Endometrium (tissue), 2 donors: ENCODE measurements around the gene COL18A1.
"Not testable (repeated sequence)": the region's sequence is repeated elsewhere in the genome, so short reads cannot be mapped to it uniquely, and the experiment has no call there.

Experiments used
- FAIRE-seq: peaks from 2 replicates; lab custom pipeline; 2012; peaks lifted over from hg19 to GRCh38; lab: Jason Lieb, UNC
- donor health status: control.
- donor health status: control.

COL18A1 gene

DNA sequence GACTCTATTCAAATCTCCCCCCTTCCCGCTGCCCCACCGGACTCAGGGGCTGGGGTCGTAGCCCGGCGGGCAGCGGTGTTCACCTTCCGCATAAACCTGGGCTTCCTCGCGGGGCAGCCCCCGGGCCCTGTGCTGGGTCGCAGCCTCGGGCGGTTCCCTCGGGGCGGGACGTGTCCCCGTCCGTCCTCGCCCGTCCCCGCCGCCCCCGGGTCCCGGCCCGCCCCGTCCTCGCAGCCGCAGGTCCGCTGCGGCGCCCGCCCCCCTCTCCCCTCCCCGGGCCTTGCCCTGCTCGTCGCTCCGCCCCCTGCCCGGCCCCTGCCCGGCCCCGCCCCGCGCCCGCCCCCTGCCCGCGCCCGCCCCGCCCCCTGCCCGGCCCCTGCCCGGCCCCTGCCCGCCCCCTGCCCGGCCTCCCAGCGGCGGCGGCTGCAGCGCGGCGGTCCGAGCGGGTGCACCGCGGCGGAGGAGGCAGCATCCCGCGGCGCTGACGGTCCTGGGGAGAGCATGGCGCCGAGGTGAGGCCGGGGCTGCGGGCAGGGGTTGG lies at the start of gene COL18A1:
TSS of gene COL18A1 (plus strand) at position 436 of the 541 bp plus-strand sequence. CDS start at position 502, 66 bp downstream.
- no peak for FAIRE-seq

DNA sequence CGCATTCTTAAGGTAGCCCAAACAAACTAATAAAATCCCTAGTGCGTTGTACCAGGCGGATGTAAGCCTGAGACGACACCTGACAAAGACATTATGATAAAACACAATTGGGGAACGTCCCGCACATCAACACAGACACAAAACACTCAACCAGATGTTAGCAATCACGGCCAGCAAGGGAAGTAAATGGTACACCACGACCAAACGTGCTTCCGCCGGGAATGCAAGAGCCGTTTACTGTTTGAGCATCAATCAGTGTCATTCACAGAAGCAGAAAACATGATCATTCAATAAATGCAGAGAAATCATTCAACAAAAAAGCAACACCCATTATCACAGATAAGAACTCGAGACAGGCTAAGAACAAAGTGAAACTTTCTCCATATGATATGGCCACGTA lies 49.4 kb upstream of the COL18A1 start:
- FAIRE-seq, result no peak

DNA sequence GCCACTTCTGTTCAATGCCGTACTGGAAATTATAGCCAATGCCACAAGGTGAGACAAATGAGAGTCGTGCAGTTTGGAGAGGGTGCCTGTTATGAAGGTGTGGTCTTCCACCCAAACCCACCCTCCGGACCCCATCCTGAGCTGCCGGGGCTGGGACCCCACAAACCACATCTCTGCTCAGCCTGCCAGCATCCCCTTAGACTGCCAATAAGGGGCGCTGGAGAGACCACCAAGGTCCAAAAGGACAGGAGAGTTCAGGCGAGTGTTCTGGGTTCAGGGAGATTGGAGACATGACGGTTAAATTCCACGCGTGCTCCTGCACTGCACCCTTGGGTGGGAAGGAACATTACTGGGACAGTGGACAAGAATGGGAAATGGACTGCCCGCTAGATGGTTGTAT lies 48.7 kb upstream of the COL18A1 start:
- no peak for FAIRE-seq

DNA sequence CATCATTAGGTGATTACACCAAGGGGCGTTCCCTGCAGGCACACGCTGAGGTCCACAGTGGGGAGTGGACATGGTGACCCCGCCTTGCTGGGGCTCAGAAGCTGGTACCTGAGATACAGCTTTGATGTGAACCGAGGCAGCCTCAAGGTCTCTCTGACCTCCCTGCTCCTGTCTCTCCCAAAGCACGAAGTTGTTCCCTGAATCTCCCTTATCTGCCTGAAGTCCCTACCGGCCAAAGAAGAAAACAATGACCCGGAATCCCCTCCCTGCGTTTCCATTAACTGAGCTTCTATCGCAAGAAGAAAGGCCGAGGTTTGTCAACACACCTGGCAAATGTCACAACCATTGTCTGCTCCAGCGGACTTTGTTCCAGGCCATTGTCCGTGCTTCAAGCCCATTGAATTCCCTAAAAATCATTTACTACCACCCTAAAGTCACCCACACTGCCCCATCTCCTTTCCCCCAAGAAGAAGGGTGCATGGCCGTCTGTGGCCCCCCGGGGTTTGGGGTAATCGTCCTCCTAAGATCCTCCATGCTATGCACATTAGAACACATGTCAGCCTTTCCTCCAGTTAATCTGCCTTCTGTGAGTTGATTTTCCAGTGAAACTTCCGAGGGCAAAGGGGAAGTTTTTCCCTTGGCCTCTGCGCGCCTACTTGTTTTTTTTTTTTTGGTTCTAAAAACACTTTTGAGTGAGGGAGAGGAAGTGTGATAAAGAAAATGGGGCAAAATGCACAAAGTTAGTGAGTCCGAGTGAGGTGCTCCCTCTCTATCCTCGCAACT lies 48.1 kb upstream of the COL18A1 start:
- FAIRE-seq, result no peak

DNA sequence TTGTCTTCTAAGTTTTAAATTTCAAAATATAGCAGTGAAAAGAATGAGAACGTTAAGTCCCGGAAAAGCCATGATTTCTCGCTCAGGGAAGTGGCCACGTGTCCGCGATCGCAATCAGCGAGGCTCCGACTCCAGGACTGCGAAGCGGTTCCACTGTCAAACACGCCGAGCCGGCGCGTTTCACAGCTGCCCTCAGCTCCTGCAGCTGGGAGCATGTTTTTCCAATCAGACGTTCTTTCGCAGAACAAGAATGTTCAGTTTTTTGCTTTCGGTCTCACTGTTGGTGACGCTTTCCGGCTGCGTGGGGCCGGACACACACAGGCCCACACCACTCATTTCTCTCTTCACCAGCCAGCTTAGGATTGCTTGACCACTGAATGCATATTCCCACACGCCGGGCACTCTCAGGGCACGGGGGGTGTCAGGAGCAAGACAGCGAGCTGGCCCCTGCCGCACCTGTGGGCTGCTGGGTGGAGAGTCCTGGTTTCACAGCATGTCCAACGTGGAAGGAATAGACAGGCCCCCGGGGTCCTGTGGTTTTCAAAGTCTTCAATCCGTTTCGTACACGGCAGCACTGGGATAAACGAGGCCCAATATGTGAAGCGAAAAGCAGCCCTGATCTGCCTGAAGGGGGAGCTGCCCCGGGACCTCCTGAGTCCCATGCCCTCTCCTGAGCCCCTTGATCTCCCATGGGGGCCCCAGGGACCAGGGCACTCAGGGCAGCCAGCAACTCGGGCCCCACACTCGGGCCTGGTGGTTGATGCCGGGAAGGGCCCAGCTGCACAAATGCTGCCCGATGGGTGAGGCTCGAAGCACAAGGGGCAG lies 47.3 kb upstream of the COL18A1 start:
- FAIRE-seq, result no peak

DNA sequence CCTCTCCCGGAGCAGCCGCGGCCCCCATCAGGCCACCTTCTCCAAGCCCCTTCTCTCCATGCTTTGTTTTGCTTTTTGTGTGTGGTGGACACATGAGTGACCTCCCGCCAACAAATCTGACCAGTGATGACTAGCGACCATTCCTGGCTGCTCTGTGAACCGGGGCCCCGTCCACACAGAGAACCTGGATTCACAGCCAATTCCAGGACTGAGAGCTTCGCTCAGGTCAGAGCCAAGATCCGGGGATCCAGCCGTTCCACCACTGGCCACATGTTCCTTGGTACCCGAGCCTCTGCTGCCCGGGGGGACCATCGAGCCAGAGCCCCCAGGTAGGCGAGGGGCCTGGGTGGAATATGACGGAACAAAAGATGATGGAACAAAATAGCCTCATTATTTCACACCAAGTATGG lies 46.7 kb upstream of the COL18A1 start:
- no peak for FAIRE-seq

DNA sequence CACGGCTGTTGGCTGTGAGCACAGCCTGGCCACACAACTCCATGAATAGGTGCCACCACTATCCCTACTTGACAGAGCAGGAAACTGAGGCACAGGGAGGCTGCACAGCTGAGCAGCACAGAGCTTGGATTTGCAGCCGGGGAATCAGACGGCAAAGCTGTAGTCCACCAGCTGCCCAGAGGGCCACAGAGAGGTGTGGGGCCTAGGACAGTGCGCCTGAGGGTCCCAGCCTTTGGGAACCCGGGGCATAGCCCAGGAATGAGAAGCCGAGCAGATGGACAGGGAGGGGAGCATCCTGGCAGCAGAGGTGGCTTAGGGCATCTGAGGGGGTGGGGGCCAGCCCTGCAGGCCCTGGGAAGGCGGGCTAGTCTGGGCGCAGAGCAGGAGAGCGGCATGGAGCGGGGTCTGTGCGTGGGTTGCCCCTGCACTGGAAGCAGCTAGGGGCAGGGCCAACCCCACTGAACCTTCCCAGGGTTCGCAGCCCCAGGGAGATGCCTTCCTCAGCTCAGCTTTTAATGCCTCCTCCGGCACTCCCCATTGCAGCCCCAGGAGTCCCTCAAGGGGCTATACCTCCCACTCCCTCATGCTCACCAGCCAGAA lies 46.2 kb upstream of the COL18A1 start:
- no peak for FAIRE-seq

DNA sequence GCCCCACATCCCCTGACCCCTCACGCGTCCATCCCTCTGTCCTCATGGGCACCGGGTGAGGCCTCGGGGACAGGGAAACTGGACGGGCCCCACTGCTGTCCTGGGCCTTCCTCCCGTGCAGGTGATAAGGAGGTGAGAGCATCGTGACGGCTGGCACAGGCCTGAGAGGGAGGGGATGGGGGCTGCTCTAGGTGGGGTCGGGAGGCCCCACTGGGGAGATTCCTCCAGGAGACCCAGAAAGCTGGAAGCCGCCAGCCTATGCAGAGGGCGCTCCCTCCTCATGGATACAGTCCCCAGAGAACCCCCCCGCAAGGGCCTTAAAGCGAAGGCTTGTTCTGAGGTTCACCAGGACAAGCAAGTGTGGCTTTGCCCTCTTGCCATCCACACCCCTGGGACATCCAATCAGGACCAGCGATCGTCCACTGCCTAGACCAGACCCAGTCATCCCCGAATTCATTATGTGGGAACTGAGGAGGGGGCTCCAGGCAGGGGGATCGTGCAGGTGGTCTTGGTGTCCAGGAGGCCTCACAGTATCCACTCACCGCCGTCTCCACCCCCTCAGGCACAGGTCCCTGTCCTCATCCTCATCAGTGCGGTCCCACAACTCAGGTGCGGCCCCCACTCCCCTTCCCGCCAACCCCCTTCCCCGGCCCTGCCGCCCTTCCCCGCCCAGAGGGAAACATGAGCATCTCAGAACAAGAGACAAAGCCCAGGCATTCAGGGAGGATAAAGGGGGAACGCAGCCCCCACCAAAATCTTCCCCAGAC lies 45.3 kb upstream of the COL18A1 start:
- no peak for FAIRE-seq

DNA sequence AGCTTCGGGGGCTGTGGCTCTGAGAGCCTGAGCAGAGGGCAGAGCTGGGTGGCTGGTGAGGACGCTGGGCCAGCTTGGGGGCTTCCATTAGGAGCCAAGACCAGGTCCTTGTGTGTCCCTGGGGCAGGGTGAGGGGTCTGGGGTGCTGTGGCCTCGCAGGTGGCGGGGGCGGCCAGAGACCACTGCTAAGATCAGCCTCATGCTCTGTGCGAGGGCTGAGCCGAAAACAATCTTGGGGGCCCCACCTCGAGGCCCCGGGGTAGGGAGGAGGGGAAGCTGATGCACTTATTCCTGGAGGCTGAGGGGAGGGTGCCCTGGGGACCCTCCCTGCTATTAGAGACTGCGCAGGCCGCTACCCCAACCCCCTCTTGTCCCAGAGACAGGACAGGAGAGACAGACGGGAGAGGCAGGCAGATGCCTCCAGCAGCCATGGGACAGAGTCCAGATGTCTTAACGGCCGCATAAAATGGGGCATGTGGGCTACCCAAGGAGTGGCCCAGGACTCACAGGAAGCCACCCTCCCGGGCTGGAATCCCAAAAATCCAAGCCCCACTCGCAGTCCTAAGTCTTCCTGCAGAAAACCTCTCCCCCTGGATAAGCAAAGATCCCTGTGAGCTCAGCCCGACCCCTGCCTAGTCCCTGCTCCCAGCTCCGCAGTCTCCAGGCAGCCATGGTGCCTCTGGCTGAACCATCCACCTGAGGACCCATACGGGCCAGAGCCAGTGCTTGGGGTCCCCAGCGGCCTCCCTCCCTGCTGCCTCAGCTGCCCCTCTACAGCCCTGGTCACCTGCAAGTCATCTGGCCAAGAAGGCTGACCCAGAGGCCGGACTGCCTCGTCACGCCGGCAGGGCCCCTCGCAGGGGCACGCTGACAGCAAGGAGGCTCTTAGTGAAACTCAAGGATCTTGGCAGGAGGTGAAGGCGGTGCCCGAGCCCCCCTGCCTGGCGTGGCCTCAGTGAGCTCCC lies 43.6 kb upstream of the COL18A1 start:
- no peak for FAIRE-seq

DNA sequence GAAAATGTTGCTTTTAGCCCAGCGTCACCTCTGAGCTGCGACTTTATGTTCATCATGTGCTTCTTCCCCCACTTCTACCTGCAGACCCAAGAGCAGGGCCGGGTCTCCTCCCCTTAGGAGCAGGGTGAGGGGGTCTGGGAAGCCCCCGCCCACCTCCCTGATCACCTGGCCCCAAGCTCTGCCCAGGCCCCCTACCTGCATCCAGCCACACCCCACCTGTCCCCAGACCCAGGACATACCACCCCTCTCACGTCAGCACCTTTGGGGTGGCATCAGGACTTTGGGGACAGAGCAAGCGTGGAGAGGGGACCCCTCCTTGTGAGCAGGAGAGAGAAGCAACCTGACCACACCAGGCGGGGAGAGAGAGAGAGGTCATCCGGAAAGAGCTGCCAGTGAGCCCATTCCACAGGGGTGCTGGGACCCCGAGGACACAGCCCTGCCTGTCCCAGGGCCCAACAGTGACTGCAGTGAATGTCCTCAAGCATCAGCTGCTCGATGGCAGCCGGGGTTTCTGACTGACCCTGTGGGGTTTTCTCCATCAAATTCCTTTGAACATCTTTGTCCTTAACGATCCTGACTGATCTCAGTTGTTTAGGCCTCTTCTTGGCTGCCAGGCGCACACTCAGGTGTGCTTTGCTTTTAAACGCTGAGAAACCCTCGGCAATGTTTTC lies 42.8 kb upstream of the COL18A1 start:
- FAIRE-seq, result no peak

DNA sequence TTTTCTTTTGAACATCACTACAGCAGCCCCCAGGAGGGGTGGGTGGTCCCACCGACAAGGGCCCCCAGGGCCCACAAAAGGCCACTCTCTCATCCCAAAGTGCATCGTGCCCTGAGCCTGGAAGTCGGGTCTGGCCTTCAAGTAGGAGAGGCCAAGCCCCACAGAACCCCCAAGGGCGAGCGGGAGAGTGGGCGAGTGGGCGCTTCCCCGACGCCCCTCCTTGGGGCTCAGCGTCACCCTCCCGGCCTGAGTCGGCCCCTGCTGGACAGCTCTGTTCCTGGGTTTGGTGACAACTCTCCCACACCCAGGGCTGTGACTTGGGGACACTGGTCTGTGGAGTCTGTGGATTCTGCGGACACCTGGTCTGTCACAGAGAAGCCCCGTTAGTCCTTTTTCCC lies 42.2 kb upstream of the COL18A1 start:
- no peak for FAIRE-seq

DNA sequence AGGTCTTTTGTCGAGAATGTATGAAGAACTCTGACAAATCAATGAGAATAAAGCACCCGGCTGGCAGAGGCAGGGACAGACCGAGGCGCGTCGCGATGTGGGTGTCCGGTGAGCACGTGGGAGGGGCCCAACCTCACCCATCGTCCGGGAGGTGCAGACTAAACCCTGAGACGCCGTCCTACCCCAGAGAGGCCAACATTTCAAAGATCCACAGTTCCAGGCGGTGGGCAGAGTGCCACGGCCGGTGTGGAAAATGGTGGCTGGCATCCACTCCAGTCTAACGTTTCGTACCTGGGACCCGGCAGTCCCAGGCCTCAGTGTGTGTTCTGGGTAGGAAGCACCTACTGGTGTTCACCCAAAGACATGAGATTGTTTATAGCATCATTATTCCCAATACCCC lies 41.7 kb upstream of the COL18A1 start:
- FAIRE-seq, result not testable (repeated sequence)

DNA sequence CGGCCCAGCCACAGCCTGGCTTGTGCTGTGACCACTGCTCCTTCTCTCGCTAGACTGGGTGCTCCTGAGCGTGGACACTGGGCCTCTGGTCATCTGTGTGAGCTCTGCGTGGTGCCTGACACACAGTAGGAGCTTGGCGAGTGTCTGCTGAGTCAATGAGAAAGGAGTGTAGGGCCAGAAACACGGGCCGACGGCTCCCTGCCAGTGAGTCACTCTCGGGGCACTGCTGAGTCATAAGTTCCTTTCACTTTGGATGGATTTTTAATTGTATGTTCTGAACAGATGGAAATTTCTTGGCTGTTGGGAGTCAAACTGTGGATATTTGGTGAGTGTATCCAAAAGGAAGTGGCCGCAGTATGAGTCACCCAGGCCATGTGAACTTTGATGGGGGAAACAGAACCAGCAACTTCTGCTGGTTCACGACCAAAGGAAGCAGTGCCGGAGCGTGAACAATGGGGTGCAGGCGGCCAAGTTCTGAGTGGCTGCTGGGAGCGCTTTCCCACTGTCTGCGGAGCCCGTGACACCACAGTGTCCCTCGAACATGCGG lies 41.0 kb upstream of the COL18A1 start:
- FAIRE-seq, result peak; percentile 93

DNA sequence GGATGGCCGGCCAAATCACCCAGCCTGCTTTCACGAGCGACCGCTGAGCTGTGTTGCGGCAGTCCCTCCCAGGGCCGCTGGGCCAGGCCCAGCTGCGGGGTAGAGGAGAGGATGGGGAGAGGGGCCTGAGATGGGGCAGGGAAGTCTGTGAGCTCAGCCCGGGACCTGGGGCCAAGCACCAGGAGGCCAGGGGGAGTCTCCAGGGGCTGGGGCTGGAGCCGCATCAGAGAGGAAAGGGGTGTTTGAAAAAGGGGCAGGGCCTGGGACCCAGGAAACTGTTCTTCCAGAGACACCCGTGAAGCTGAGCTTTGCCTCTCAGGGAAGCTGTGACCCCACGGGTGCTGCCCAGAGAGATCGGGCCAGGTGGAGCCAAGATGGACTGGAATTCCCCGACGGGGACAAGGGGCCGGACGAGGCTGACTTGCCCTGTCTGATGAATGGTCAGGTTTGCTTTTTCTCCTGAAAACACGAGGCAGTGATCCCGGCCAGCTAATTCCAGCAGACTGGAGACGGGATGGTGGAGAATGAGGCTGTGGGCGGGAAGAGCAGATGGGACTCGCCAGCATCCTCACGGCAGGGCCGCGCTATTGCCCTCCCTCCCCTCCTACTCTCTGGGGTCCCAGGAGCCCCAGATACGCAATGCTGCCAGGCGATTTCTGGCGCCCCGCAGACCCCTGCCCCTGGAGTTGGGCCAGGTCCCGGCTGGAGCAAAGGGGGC lies 40.3 kb upstream of the COL18A1 start:
- FAIRE-seq, result no peak

DNA sequence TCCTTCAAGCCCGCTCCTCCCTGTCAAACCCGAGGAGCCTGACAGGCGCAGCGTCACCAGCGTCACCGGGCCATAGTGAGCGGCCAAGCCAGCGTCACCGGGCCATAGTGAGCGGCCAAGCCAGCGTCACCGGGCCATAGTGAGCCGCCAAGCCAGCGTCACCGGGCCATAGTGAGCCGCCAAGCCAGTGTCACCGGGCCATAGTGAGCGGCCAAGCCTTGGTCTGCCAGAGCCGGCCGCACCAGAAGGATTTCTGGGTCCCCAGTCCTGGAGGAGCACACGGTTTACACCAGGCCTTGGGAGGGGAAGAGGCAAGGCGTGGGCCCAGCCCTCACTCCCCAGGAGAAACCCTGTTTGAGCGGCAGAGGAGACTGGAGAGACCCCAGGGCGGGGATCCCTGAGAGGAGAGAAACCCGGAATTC lies 39.8 kb upstream of the COL18A1 start:
- FAIRE-seq, result no peak

DNA sequence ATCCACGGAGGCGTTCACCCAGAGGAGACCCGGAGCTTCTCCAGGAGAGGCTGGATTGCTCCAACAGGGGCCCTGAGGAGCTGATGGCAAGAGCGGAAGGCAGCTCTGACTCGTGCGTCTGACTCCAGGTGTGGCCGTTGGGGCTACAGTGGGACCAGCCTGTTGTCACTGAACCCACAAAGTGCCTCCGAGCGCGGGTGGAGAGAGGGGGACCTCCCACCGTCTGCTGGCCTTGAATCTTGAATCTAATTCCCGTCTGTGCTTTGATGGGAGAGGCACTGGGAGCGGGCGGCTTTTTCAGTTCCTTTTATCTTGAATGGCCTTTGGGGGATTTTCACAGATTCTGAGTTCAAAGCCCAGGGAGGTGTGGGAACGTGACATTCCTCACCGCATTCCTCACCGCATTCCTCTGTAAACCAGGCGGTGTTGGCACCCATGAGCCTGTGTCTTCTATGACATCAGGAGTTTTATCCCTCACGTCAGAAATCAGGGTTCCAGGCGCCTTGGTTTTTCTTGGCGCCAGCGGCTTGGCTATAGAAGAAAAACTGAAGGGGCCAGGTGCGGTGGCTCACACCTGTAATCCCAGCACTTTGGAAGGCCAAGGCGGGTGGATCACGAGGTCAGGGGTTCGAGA lies 39.2 kb upstream of the COL18A1 start:
- no peak for FAIRE-seq

DNA sequence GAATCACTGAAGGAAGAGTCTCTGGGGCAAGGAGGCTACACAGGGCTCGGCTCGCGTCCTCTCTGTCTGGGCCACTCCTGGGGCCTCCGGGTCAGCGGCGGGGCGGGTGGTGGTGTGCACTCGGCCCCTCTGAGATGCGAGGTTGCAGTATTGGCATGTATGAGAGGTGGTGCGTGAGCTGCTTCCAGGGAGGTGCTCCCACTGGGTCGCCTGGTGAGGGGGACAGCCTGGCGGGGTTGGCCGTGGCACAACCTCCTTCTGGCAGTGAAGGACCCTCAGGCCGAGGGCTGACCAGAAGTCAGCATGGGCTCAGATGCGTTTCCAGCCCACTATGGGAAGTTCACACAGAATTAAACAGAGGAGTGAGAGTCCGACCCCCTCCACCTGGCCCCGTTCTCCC lies 38.5 kb upstream of the COL18A1 start:
- FAIRE-seq, result no peak

DNA sequence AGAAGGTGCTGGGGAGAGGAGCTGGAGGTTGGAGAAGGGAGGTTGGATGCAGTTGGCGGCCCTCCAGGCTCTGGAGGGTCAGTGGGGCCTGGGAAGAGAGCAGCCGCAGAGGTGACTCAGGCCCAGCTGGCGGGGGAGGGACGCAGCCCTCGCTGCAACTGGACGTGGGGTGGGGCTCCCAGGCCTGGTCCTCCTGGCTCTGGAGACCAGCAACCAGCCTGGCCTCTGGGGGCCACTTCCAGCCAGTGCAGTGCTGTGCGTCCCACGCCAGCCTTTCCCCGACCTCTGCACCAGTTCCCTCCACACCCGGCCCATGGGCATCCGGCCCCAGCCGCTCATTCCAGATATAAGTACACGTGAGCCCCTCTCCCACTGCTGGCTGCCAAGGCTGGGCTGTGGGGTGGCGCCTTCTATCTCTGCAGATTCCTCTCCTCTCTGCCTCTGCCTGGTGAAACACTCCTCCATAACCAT lies 38.0 kb upstream of the COL18A1 start:
- FAIRE-seq, result no peak
